H1 (cell line): ENCODE data around the gene DHDH. TPM values are rescaled to one million over a fixed set of nuclear protein-coding genes. Genes with fewer than 3 reads are reported as not detected.
A peak's percentile ranks its signal among the peaks of the same experiment; 100 is the strongest.

Experiments
- CTCF ChIA-PET: fragments of 300-600 bp; sonication (Branson Sonifier 250); formaldehyde crosslinking; loops from one replicate; lab custom pipeline; 2021; ENCODE audit not compliant: partially characterized antibody; lab: Charles Lee
- POLR2A ChIA-PET: fragments of 300-600 bp; sonication (Branson Sonifier 250); formaldehyde crosslinking; loops from one replicate; lab custom pipeline; 2021; ENCODE audit warnings: inconsistent platforms; ENCODE audit not compliant: partially characterized antibody; lab: Charles Lee
- DNase-seq, 2 experiments: peaks; one replicate each; pipeline versions ENCODE4 v3.0.0 to v3.0.0-alpha.2; 2010 to 2022; ENCODE audit warnings: low spot score in 2 of 2, low read depth in 1 of 2, mixed read lengths in 1 of 2
- FAIRE-seq: peaks from 2 replicates; lab custom pipeline; 2011; peaks lifted over from hg19 to GRCh38; lab: Jason Lieb, UNC
- H2AFZ ChIP-seq: 2 replicates; pipeline ENCODE4 v1.8.1; 2012; ENCODE audit warnings: low read length, inconsistent platforms
- H2AK5ac ChIP-seq: 2 replicates; pipeline ENCODE4 v1.6.1; 2013; ENCODE audit warnings: low read depth, low read length
- H2BK120ac ChIP-seq: replicated peaks from 2 replicates; pipeline ENCODE3; 2013; ENCODE audit warnings: low read depth, low read length, inconsistent platforms
- H2BK12ac ChIP-seq: 2 replicates; pipeline ENCODE4 v1.6.1; 2013; ENCODE audit warnings: low read depth, low read length
- H2BK15ac ChIP-seq: 2 replicates; pipeline ENCODE4 v1.6.1; 2013; ENCODE audit warnings: low read length
- H2BK20ac ChIP-seq: 2 replicates; pipeline ENCODE4 v1.6.1; 2013; ENCODE audit warnings: low read length
- H2BK5ac ChIP-seq: 2 replicates; pipeline ENCODE4 v1.6.1; 2013; ENCODE audit warnings: low read depth, low read length
- H3K14ac ChIP-seq: 2 replicates; pipeline ENCODE4 v1.6.1; 2013; ENCODE audit warnings: inconsistent platforms; ENCODE audit not compliant: insufficient read length
- H3K18ac ChIP-seq: 2 replicates; pipeline ENCODE4 v1.6.1; 2013; ENCODE audit warnings: low read length; ENCODE audit errors: extremely low read depth
- H3K23ac ChIP-seq: 2 replicates; pipeline ENCODE4 v1.6.1; 2013; ENCODE audit warnings: inconsistent platforms; ENCODE audit not compliant: insufficient read length
- H3K23me2 ChIP-seq: 2 replicates; pipeline ENCODE4 v1.6.1; 2013; ENCODE audit warnings: low read depth, low read length
- H3K27ac ChIP-seq: 2 replicates; pipeline ENCODE4 v1.6.1; 2011; ENCODE audit warnings: low read depth, low read length, inconsistent platforms
- H3K27me3 ChIP-seq, 4 experiments: replicated peaks in 1 of 4; 1 replicate in 1 of 4; 2 replicates in 3 of 4; pipeline versions ENCODE4 v1.6.1 to v1.8.1; 2011 to 2013; ENCODE audit warnings: low read length in 3 of 4, mild to moderate bottlenecking in 3 of 4, inconsistent platforms in 2 of 4, mixed read lengths in 2 of 4, moderate library complexity in 1 of 4; ENCODE audit not compliant: control insufficient read depth in 3 of 4, insufficient read depth in 3 of 4; ENCODE audit errors: extremely low read depth in 1 of 4
- H3K36me3 ChIP-seq, 4 experiments: 2 replicates each; pipeline versions ENCODE4 v1.6.1 to v1.8.1; 2011 to 2013; ENCODE audit warnings: mild to moderate bottlenecking in 4 of 4, low read length in 3 of 4, moderate library complexity in 2 of 4, control low read depth in 1 of 4, inconsistent platforms in 1 of 4; ENCODE audit not compliant: insufficient read depth in 4 of 4, control insufficient read depth in 2 of 4
- H3K4ac ChIP-seq: replicated peaks from 2 replicates; pipeline ENCODE3; 2013; ENCODE audit warnings: low read length, low read depth, mixed read lengths, inconsistent platforms; ENCODE audit not compliant: insufficient read length
- H3K4me1 ChIP-seq, 4 experiments: replicated peaks in 1 of 4; 1 replicate in 1 of 4; 2 replicates in 3 of 4; pipeline versions ENCODE4 v1.6.1 to v1.8.1; 2011 to 2013; ENCODE audit warnings: low read length in 3 of 4, inconsistent platforms in 2 of 4, mixed read lengths in 1 of 4; ENCODE audit not compliant: insufficient read depth in 4 of 4, control insufficient read depth in 3 of 4
- H3K4me2 ChIP-seq, 2 experiments: 2 replicates each; pipeline versions ENCODE4 v1.6.1 to v1.8.1; 2011 to 2013; ENCODE audit warnings: low read depth in 2 of 2, low read length in 2 of 2, control low read depth in 1 of 2, inconsistent platforms in 1 of 2, mild to moderate bottlenecking in 1 of 2; ENCODE audit not compliant: insufficient read depth in 1 of 2
- H3K4me3 ChIP-seq, 4 experiments: fragments of 200-600, 300-600 bp in 1 of 4; sonication (generic), shearing (Covaris generic), sonication (Bioruptor Twin) in 1 of 4; 2 replicates each; pipeline versions ENCODE4 v1.5.1 to v1.8.1; 2011 to 2016; ENCODE audit warnings: low read length in 4 of 4, low read depth in 3 of 4, control low read depth in 2 of 4, inconsistent platforms in 2 of 4, mild to moderate bottlenecking in 2 of 4, mixed read lengths in 1 of 4, moderate library complexity in 1 of 4; ENCODE audit not compliant: insufficient read depth in 2 of 4; ENCODE audit errors: extremely low read depth in 1 of 4
- H3K56ac ChIP-seq: replicated peaks from 2 replicates; pipeline ENCODE3; 2013; ENCODE audit warnings: low read depth, mild to moderate bottlenecking, mixed read lengths, low read length, inconsistent platforms; ENCODE audit not compliant: insufficient read length
- H3K79me1 ChIP-seq: 2 replicates; pipeline ENCODE4 v1.6.1; 2013; ENCODE audit warnings: low read depth, low read length, control low read depth
- H3K79me2 ChIP-seq, 2 experiments: 2 replicates each; pipeline versions ENCODE4 v1.6.1 to v1.8.1; 2012 to 2013; ENCODE audit warnings: low read length in 2 of 2, mild to moderate bottlenecking in 2 of 2, inconsistent platforms in 1 of 2; ENCODE audit not compliant: insufficient read depth in 2 of 2, control insufficient read depth in 1 of 2
- H3K9ac ChIP-seq, 4 experiments: replicated peaks in 1 of 4; 1 replicate in 1 of 4; 2 replicates in 3 of 4; pipeline versions ENCODE4 v1.6.1 to v1.8.1; 2011 to 2013; ENCODE audit warnings: low read depth in 3 of 4, low read length in 3 of 4, control low read depth in 2 of 4, mild to moderate bottlenecking in 2 of 4, moderate library complexity in 2 of 4, inconsistent platforms in 1 of 4; ENCODE audit errors: extremely low read depth in 1 of 4
- H3K9me3 ChIP-seq, 2 experiments: 2 replicates each; pipeline versions ENCODE4 v1.6.1 to v1.8.1; 2012 to 2013; ENCODE audit warnings: mild to moderate bottlenecking in 2 of 2, moderate library complexity in 2 of 2, control low read depth in 1 of 2, inconsistent platforms in 1 of 2, low read depth in 1 of 2, low read length in 1 of 2, mixed read lengths in 1 of 2; ENCODE audit not compliant: insufficient read depth in 2 of 2
- H4K20me1 ChIP-seq, 2 experiments: replicated peaks in 1 of 2; 2 replicates each; pipeline versions ENCODE3 to v1.8.1; 2011 to 2013; ENCODE audit warnings: inconsistent platforms in 2 of 2, low read length in 2 of 2, mild to moderate bottlenecking in 1 of 2; ENCODE audit not compliant: insufficient read depth in 2 of 2, control insufficient read depth in 1 of 2
- H4K5ac ChIP-seq: 2 replicates; pipeline ENCODE4 v1.6.1; 2013; ENCODE audit warnings: low read length, low read depth, mixed read lengths, inconsistent platforms; ENCODE audit not compliant: insufficient read length
- H4K8ac ChIP-seq: 2 replicates; pipeline ENCODE4 v1.8.0; 2013; ENCODE audit warnings: mild to moderate bottlenecking, moderate library complexity, low read length, inconsistent platforms; ENCODE audit not compliant: insufficient read depth; ENCODE audit errors: extremely low read depth
- H4K91ac ChIP-seq: replicated peaks from 2 replicates; pipeline ENCODE3; 2013; ENCODE audit warnings: low read length, mixed read lengths, inconsistent platforms; ENCODE audit not compliant: insufficient read length
- EP300 ChIP-seq, 2 experiments: IDR thresholded peaks; 1 replicate in 1 of 2; 2 replicates in 1 of 2; pipeline ENCODE4 v1.6.1; 2011 to 2012; ENCODE audit warnings: low read depth in 2 of 2, low read length in 2 of 2, mild to moderate bottlenecking in 2 of 2, borderline replicate concordance in 1 of 2, inconsistent platforms in 1 of 2, moderate library complexity in 1 of 2
- EZH2 ChIP-seq: fragments of 200-600 bp; sonication (generic); IDR thresholded peaks from 2 replicates; pipeline ENCODE4 v1.7.1; 2012; ENCODE audit warnings: low read depth, mild to moderate bottlenecking, moderate library complexity, low read length, inconsistent platforms; ENCODE audit not compliant: severe bottlenecking
- GABPA ChIP-seq: IDR thresholded peaks from 2 replicates; pipeline ENCODE4 v1.6.1; 2011; ENCODE audit warnings: mild to moderate bottlenecking, low read length, moderate library complexity, borderline replicate concordance; ENCODE audit not compliant: insufficient read depth
- HDAC6 ChIP-seq: IDR thresholded peaks from one replicate; pipeline ENCODE4 v1.7.1; 2012; ENCODE audit warnings: low read depth, mild to moderate bottlenecking, inconsistent platforms, low read length, moderate library complexity
- JUND ChIP-seq: IDR thresholded peaks from 2 replicates; pipeline ENCODE4 v1.6.1; 2011; ENCODE audit warnings: mild to moderate bottlenecking, improper control_type of control experiment, low read length
- KDM5A ChIP-seq: fragments of 200-600 bp; IDR thresholded peaks from 2 replicates; pipeline ENCODE4 v1.7.1; 2012; ENCODE audit warnings: mild to moderate bottlenecking, low read length, inconsistent platforms, mixed read lengths
- SAP30 ChIP-seq: fragments of 300-600 bp; sonication (generic); IDR thresholded peaks from 2 replicates; pipeline ENCODE4 v1.7.1; 2012; ENCODE audit warnings: low read length, moderate library complexity, mild to moderate bottlenecking, inconsistent platforms; ENCODE audit not compliant: insufficient read depth, insufficient replicate concordance
- SIN3A ChIP-seq, 2 experiments: IDR thresholded peaks in 1 of 2; conservative IDR thresholded peaks in 1 of 2; 2 replicates each; pipeline ENCODE4 v1.6.1; 2011 to 2012; ENCODE audit warnings: low read length in 2 of 2, improper control_type of control experiment in 1 of 2, low read depth in 1 of 2, mild to moderate bottlenecking in 1 of 2
- WGBS, 2 experiments: shearing (Covaris generic) in 1 of 2; methylation state at CpG; one replicate each; pipeline versions ENCODE4 v1.1.6 to v1.1.7; 2013 to 2015; ENCODE audit warnings: low lambda C conversion rate in 2 of 2, mixed read lengths in 2 of 2, inconsistent platforms in 1 of 2, low coverage in 1 of 2, missing lambda C conversion rate in 1 of 2; ENCODE audit not compliant: insufficient replicate concordance in 2 of 2, insufficient coverage in 1 of 2, insufficient read length in 1 of 2; ENCODE audit errors: extremely low coverage in 1 of 2, missing lambda C conversion rate in 1 of 2; 5-methylcytosine and 5-hydroxymethylcytosine counted together
- polyA plus RNA-seq, 7 experiments: library from polyadenylated mRNA; depleted of rRNA in 3 of 7; stranded (reverse) in 5 of 7; unstranded in 2 of 7; fragments of >200 nt in 5 of 7; fragments of 200-250 nt in 2 of 7; gene quantifications; 1 replicate in 5 of 7; 2 replicates in 1 of 7; 4 replicates in 1 of 7; pipeline versions ENCODE4 v1.2.1 to v1.2.3, GENCODE V29; 2011 to 2013; ENCODE audit warnings: missing spikeins in 2 of 7, mixed read lengths in 2 of 7
- total RNA-seq: library from RNA; stranded (reverse); fragmentation: NEBNext Ultra II Directional; extraction: Animal tissue kit (Norgen Biotek cat#: 25700); gene quantifications from 2 replicates; pipeline ENCODE4 v1.2.1, GENCODE V29; 2021

The DHDH gene
- total and polyA plus RNA-seq, 2 of the 8 experiments (the other 6 are each of a cell fraction or from before 2014, with no cell fraction given): 2.2 to 2.8 TPM

DNA sequence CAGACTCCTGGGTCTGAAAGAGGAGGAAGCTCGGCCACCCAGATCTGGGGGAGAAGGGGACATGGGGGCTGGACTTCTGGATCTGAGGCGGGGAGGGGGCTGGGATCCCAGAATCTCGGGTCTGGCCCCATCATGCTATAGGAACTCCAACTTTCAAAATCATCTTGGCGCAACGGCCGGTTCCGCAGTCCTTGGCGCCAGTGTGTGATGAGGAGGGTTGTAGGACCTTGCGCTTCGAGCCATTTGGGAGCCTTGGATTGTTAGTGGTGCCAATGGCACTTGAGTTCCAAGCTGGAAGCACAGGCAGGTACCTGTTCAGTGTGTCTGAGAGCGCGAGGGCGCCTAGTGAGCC lies 60.5 kb downstream of the DHDH start:
- Histone ChIP-seq H3K14ac (no peak overlapping the region), H4K8ac (no peak overlapping the region; the same call in 1 of the 2 replicates), H3K79me2 (peaks cover 11 to 33% of the 10 kb centered on the region in 2 experiments; a peak in 3 of 4 replicates), H3K4me1 (peaks cover 0 to 3% (median 0%) of the 10 kb centered on the region in 4 experiments; a peak in 2 of 7 replicates), H2BK120ac (no peak overlapping the region), H3K4me3 (peak overlapping the region; percentile 74 to 97 (median 92)), H3K79me1 (peaks cover 15% of the 10 kb centered on the region)
- POLR2A ChIA-PET: interaction anchor here (0.6 to 4.4 kb wide), 11 partner anchors 17 to 925 kb away, joined by 3 to 37 read pairs (median 3); partner anchors contain the start of genes FTL and PPP1R15A
- TF ChIP-seq SAP30 (peak; percentile 45), KDM5A (peak; percentile 48; the same call in 1 of the 2 replicates), JUND (no peak), EP300 (IDR thresholded peaks at IDR 0.05; ENCODE audit: borderline replicate concordance in 1 of 2, low read depth in 2 of 2, low read length in 2 of 2) (no peak), EZH2 (no peak), GABPA (no peak), SIN3A (conservative IDR thresholded peaks at IDR 0.05 in 1 of 2, IDR thresholded peaks at IDR 0.05 in 1 of 2; ENCODE audit: low read depth in 1 of 2, low read length in 2 of 2) (0 out of 4 replicates have a peak, but pooled peaks of 1 of the 2 experiments have one; percentile 6), HDAC6 (no peak)
- TF ChIP-seq, all 59 proteins: peak for 3
- Histone ChIP-seq H3K9me3 (no peaks in the 10 kb centered on the region), H3K56ac (no peak overlapping the region), H2BK20ac (no peak overlapping the region), H3K4me2 (peak overlapping the region; percentile 91 to 97), H2BK15ac (no peak overlapping the region), H3K23ac (no peak overlapping the region), H3K36me3 (peaks cover 0 to 6% (median 0%) of the 10 kb centered on the region in 4 experiments; a peak in 1 of 8 replicates), H4K5ac (peak overlapping the region; percentile 29), H4K91ac (no peak overlapping the region), H3K27ac (peak overlapping the region; percentile 28; the same call in 1 of the 2 replicates), H2BK5ac (no peak overlapping the region), H2BK12ac (no peak overlapping the region), H2AK5ac (no peak overlapping the region), H2AFZ (no peak overlapping the region), H3K4ac (no peak overlapping the region), H3K27me3 (no peaks in the 10 kb centered on the region), H3K18ac (no peak overlapping the region), H3K23me2 (peaks cover 8% of the 10 kb centered on the region; the same call in 1 of the 2 replicates), H4K20me1 (peaks cover under 1 to 12% of the 10 kb centered on the region in 2 experiments), H3K9ac (peak overlapping the region; percentile 31 to 90 (median 74))
- DNase-seq (no peak), FAIRE-seq (no peak)
- CTCF ChIA-PET: interaction anchor here (0.6 to 2.6 kb wide), 25 partner anchors 15 to 289 kb away, joined by 3 to 19 read pairs (median 3); partner anchors contain the start of gene NUCB1
- WGBS, 2 experiments: 8% methylated on average over 12 of the region's 13 CpGs; no CpG with 5 or more reads in 1 of the 2 experiments
